Measurements from ENCODE around the gene OSBPL2.

OSBPL2 gene

DNA sequence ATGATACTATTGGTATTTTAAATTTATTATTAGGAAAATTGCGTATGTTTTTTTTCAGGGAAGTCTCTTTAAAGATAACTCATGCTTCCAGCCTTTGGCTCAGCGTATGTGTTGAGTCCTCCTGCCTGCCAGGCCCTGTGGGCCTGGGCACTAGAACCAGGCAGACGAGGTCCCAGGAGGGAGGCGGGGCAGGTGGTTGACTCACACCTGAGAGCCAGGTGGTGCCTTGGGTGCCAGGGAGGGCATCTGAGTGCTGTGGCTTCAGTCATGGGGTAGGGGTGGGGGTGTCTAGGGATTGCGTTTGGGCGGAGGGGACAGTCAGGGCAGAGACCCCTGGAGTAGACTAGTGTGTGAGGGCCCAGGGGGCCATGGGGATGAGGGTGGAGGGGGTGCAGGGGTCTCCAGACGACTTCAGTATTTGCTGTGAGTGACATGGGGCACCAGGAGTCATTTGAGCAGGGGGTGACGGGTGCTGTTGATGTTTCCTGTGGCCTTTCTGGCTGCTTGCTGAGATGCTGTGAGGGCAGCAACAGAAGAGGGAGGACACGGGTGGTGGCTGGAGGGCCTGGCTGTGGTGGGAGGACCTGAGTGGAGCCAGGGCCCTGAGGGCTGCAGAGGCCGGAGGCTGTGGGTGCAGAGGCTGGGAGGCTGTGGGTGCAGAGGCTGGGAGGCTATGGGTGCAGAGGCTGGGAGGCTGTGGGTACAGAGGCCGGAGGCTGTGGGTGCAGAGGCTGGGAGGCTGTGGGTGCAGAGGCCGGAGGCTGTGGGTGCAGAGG, 49.6 kb downstream of the OSBPL2 start:
- no peak for DNase-seq

DNA sequence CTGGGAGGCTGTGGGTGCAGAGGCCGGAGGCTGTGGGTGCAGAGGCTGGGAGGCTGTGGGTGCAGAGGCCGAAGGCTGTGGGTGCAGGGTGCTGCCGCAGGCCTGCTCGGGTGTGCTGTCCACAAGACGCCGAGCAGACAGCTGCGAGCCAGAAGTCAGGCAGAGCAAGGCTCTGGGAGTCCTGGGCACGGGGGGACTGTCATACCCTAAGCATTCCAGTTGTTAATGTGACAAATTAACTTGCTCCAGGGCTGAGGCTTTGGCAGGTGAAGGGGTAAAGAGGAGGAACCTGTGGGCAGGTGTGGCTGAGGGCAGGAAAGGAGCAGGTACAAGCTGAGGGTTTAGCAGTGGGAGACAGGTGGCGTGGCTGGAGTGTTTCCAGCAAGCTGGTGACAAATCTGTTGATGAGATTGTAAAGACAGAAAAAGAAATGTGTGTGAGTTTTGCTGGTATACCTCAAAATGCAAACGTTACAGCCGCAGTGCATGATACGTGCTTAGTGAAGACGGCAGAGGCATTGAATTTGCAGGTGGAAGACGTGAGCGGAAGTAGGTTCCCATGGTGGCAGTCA, 50.3 kb downstream of the OSBPL2 start:
- no peak for DNase-seq

DNA sequence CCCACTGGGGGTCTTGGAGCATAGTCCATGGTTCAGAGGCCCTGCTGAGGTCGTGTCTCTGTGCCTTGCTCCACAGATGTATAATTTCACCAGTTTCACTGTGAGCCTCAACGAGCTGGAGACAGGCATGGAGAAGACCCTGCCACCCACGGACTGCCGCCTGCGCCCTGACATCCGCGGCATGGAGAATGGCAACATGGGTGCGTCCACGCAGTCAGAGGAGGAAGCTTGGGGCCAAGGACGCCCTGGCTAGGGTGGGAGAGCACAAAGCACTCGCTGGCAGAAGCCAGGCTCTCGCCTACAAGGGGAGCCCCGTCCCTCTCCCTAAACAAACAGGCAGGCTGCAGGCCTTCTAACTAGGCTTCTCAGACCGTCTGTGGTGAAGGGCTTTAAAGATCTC, 50.8 kb downstream of the OSBPL2 start:
- no peak for DNase-seq

DNA sequence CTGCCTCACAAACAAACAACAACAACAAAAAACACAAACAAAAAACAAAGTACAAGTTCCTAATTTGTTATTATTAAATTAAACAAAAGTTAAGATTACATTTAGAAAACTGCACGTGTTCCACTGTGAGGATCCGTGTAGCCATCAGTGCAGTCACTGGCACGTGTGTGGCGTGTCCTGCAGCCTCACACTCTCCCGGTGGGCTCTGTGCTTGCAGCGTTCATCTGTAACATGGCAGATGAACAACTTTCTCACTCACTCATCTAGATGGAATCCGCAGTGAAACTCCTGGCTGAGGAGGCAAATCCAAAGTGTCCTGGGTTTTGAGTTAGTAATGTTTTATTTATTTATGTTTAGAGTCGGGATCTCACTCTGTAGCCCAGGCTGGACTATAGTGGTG, 51.6 kb downstream of the OSBPL2 start:
- DNase-seq, result no peak

DNA sequence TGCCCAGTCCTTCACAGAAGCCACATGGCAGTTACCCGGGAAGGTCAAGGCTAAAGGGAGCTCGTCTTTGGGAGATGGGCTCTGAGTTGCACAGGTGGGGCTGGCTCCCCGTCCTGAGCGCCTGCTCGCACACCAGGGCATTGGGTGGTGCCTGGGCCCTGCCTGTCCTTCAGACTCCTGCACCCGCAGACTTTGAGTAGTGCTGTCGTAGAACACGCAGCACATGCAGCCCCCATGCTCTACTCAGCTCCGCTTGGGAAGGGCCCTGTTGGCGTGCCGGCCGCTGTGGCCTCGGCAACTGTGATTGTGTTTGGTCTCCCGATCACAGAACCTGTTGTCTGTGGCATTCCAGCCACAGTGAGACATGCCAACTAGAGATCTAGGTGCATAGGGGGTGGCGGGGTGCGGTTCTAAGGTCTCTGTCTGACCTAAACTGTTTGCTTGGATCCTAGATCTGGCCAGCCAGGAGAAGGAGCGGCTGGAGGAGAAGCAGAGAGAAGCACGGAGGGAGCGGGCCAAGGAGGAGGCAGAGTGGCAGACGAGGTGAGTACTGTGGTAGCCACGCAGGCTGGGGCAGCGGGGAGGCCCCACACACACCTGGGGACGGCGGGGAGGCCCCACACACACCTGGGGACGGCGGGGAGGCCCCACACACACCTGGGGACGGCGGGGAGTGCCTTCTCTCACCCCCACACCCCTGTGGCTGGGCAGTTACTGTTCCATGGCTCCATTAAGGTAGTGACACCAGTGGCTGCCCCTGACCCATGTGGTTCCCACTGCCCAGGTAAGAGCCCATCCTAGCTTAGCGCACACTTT, 53.1 kb downstream of the OSBPL2 start:
- no peak for DNase-seq

DNA sequence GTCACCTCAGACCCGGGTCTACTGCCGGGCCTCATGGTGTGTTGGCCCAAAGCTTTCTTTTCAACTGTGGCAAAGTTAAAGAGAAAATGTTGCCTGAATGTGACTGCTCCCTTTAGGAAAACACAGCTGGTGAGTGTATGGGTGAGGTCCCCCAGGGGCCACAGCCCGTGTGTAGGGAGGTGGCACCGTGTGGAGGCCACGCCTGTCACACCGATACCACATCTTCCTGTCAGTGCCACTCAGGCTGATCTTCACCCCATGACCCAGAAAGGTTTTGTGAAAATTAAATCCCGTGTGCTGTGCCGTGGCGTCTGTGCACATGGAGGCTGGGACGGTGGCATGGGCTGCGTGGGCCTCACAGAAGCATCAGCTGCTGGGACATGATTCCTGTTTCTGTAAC, 53.8 kb downstream of the OSBPL2 start:
- DNase-seq, result no peak

DNA sequence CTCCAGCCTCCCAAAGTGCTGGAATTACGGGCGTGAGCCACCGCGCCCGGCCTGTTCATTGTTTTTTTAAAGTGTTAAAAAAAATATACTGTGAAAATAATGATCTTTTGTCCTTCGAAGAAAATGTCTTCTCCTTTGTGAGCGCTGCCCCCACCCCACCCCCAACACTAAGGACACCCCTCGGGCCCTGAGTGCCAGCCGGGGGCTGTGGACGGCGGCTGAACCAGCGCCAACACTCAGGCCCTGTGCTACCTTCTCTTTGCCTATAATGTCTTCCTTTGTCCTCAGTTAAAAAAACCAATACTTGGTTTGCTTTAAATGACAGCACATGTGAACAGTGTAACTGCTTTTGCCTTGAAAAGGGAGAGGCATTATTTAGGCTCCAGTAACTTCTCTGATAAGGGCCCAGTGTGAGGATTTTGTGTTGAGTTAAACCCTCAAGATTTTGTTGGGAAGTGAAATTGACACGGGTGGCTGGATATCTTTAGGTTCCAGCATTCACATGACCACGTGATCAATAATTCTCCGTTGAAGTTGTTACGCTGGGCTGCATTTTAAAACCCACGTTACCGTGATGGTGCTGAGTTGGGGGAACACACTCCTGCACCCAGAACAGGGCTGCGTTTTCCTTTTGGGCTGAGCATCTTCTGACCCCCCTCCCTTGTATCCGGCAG, 54.9 kb downstream of the OSBPL2 start:
- no peak for DNase-seq

DNA sequence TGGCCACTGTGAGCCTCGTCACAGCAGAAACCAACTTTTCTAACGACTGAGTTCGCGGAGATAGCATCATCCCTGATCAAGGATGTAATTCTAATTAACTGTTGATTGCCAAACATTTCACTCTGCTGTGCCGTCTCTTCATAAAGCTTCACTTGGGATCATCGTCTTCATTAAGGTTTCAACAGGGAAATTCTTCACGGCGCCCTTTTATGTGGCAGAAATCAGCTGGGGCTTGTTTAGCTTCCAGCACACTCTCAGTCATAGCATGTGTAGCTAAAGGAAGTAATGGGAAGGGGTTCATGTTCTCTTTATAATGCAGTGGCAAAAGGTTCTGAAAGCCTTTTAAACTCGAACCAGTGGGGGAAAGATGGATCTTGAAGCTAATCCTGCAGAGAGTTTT, 55.6 kb downstream of the OSBPL2 start:
- DNase-seq, result no peak

DNA sequence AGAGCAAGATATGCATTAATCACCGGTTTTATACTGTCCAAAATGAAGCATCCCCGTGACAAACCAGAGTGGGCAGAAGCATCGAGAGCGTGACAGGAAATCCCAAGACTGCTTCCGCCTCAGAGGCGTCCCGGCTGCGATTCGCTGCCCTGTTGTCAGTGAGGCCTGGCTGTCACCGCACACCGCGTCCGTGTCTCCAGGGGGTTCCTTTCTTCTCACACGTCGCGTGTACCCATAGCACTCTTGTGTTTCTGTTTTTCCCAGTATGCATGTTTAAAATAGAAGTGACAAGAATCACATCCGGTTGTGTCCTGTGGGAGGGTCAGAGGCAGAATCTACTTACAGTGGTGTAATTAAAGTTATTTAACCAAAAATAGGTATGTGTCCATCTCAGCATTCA, 56.2 kb downstream of the OSBPL2 start:
- DNase-seq, result no peak

DNA sequence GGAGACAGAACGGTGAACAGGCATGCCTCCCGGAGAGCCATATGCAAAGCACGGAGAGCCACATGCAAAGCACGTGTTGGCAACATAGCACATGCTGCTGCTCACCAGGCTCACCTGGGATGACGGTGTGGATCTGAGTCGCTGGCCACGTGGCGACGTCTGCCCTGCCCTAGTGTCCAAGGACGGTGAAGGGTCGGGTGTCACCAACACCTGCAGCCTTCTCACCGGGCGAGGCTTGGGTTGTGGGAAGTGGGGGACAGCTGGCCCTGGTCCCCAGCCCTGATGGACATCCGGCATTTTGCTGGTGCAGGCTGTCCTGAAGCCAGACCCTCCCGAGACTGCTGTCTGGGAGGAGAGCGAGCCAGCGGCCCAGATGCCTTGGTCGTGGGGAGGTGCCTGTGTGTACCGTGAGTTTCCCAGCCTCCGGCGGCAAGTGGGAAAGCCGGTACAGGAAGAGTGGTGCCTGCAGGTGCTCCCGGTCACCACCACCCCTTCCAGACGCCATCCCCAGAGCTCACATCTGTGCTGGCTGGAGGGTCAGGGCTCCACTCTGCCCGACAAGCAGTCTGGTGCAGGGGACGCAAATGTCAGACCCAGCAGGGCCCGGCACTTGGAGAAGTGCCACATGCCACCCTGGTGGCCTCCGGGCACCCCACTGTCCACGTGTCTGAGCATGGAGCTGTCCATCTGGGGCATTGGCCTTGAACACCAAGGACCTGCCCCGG, 58.6 kb downstream of the OSBPL2 start:
- DNase-seq, result no peak

DNA sequence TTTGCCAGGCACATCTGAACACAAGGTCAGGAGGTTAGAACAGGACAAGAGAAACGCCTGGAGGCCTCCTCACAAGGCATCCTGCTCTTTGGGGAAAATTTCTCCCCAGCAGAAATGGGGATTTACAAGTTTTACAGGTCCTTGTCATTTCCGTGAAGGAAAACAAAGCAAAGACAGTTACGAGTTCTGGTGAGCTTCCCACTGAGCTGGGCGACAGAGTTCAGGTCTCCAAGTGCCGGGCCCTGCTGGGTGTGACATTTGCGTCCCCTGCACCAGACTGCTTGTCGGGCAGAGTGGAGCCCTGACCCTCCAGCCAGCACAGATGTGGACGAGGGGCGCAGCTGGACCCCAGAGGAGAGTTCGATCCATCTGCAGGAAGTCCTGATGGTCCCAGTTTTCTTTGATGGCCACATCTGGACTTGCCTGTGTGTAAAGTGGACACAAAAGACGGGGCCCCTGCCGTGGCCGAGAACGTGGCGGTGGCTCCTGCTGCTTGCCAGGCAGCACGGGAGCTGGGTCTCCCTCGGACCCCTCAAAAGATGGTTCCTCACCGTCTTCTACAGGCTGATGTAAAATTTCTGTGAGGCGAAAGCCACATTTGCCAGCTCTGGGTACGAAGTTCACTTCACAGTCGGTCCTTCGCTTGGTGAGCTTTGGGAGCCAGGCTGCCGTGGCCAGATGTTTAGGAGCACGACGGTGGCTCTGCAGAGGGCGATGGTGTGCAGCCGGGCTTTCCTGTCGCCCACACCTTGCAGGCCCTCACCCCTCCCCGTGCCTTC, 59.3 kb downstream of the OSBPL2 start:
- DNase-seq, result no peak

DNA sequence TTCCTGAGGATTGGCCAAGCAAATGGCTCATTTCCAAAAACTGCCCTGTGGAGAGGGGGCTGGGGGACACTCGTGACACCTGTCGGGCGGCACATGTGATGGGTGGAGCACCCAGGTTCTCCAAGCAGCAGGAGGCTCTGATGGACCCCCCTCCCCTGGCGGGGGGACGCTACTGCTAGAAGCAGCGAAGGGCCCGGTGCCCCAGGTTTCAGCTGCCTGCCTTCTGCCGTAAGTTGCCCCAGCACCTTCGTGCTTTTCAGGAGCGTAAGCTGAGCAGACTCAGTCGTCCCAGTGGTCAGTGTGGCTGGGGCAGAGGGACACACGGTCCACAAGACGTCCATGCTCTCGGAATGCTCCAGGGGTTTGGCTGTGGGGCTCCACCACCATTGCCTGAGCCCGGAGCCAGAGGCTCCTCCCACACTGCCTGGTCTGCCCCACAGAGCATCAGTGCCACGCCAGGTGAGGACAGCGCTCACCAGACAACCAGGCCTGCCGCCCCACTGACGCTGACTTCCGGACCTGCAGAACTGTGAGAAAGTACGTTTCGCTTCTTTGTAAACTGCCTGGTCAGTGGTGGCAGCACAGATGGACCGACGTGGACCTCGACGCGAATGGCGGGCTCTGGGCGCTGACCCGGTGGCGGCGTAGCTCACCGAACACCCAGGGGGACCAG, 60.4 kb downstream of the OSBPL2 start:
- DNase-seq, result no peak

DNA sequence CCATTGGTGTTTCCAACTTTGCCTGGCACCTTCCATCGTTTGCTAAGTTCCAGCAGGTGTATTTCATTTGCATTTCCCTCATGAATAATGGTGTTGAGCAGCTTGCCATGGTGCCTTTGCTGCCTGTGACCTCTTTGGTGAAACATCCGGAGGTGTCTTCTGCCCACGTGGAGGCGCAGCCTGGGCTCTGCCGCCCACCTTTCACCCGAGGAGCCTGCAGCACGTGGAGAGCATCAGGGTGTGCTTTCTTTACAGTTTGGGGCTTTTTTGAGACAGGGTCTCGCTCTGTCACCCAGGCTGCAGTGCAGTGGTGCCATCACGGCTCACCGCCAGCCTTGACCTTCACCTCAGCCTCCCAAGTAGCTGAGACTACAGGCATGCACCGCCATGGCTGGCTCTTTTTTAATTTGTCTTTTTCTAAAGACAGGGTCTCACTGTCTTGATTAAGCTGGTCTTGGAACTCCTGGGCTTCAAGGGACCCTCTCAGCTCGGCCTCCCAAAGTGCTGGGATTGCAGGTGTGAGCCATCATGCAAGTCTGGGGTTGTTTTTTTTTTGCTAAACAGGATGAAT, 61.4 kb downstream of the OSBPL2 start:
- DNase-seq, result no peak

DNA sequence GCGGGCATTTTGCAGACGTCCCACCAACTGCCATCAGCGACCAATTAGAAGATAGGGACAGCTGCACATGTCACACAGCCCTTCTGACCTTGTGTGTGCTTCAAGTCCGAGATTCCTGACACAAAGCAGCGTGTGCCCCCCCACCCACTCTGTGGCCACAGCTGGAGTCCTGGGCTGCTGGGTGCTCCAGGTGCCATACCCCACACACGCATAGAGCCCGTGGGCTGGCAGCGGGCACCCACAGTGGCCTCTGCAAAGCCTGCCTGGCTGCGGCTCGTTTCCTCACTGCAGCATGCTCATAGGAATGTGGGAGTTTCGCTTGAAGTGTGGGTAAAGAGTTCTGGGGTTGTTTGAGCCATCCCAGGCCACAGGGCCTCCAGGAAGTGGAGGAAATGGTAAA, 62.0 kb downstream of the OSBPL2 start:
- no peak for DNase-seq

DNA sequence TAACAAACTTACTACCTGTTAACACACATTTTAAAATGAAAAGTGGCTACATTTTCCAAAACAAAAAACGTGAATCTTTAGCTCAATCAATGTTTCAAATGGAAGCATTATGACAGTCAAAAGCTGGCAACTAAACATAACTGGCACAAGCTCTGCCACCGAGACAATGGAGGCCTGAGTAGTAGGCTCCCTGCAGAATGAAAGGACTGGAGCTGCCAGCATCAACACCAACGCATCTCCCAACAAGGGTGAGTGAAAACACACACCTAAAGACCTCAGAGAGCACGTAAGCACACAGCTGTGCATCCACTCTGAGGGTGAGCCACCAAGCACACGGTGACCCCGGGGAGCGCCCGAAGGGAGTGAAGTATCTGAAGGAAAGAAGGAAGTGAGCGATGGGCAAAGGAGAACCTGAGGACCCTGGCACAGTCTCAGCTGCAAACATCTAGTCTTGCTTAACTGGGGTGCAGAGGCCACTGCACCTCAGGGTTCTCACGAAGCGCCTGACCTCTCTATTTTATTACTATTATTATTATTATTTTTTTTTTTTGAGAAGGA, 62.9 kb downstream of the OSBPL2 start:
- no peak for DNase-seq

DNA sequence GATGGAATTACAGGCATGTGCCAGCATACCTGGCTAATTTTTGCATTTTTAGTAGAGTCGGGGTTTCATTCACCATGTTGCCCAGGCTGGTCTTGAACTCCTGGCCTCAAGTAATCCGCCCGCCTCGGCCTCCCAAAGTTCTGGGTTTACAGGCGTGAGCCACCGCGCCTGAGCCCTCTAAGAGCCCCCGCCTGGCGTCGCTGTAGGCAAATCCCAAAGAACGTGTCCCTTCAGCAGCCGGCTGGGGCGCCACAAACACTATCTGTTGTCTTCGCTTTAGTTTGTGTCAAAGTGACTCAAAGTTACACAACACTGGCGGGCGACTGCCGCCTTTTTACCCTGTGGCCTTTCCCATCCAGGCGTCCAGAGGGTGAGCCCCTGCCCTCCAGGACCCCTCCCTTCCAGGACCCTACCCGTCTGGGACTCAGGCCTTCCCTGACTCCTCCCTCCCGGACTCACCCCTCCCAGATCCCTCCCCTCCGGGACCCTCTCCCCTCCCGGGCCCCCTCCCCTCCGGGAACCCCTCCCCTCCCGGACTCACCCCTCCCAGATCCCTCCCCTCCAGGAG, 63.5 kb downstream of the OSBPL2 start:
- peak; percentile 77 for DNase-seq

DNA sequence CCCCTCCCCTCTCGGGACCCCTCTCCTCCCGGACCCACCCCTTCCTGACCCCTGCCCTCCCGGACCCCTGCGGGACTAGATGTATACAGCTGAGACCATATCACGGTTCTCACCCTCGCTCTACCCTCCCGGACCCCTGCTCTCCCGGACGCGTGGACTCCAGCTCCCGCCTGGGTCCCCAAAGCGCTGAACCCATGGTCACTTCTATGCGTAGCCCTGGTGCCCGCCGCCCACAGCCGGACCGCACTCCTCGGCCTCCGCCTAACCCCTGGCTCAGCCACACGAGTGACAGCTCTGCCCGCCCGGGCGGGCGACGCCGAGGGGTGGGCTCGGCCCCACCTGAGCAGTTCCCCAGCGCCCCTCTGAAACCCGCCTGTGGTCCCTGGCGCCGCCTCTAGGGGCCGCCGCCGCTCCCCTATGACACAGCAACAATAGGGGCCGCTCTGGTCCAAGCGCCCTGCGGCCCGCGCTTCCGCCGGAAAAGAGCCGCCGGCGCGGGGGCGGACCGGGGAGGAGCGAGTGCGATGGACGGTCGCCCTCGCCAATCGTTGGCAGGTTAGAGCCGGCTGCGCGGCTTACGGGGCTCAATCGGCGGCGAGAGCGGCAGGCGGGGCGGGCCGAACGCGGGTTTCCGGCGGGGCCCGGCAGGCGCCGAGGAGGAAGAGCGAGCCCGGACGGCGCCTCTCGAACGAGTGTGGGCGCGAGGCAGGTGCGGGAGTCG, 64.2 kb downstream of the OSBPL2 start, which contains the start of gene ADRM1:
Gene ADRM1 (plus strand): TSS at position 657 of the 721 bp plus-strand sequence. CDS start 572 bp downstream, outside the sequence.
- peak; percentile 95 for DNase-seq

DNA sequence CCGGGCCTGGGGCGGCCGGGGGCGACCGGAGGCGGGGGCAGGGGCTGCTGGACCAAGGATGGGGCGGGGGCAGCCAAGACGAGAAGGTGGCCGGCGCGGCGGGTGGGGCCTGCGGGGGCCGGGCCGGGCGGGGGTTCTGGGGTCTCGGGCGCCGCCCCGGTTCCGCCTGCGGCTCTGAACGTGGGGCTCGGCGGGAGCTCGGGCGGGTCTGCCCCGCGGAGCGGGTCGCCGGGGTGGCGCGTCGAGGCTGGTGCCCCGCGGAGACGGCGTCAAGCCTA, 64.7 kb downstream of the OSBPL2 start:
- no peak for DNase-seq

DNA sequence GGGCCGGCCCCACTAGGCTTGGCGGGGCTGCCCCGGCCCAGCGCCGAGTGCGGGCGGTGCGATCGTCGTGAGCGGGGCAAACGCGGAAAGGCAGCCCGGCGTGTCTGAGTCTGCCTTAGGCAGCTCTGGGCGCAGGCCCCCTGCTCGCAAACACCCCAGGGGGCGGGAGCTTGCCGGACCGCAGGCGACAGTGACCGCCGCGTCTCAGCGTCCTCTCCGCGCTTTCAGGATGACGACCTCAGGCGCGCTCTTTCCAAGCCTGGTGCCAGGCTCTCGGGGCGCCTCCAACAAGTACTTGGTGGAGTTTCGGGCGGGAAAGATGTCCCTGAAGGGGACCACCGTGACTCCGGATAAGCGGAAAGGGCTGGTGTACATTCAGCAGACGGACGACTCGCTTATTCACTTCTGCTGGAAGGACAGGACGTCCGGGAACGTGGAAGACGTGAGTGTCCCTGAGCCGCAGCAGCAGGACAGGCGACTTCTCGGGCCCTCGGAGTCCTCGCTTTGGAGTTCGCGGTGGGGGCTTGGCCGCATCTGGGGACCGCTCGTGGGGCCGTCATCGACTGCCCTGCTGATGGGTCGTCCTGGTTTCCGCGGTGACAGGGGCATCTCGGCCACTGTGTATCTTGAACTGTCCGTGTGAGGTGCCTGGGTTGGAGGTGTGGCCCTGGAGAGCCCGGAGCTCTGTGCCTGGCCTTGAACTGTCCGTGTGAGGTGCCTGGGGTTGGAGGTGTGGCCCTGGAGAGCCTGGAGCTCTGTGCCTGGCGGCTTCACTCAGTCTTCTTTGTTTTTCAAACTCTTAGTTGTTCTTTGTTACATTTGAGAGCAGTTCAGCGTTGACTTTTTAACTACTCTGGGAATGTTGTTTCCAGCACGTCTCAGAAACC, 65.3 kb downstream of the OSBPL2 start:
- no peak for DNase-seq
